HG03039 (cell line): Measurements from ENCODE around the gene THRAP3.
A peak's percentile ranks its signal among the peaks of the same experiment; 100 is the strongest.
"Not testable (repeated sequence)": the region's sequence is repeated elsewhere in the genome, so short reads cannot be mapped to it uniquely, and the experiment has no call there.

ENCODE experiments used
- ATAC-seq: cut with Tn5 transposase; IDR thresholded peaks from one replicate; pipeline ENCODE4 v1.9.1; 2021; ENCODE audit warnings: mild to moderate bottlenecking, moderate library complexity; ENCODE audit not compliant: unreplicated experiment

THRAP3 gene

DNA sequence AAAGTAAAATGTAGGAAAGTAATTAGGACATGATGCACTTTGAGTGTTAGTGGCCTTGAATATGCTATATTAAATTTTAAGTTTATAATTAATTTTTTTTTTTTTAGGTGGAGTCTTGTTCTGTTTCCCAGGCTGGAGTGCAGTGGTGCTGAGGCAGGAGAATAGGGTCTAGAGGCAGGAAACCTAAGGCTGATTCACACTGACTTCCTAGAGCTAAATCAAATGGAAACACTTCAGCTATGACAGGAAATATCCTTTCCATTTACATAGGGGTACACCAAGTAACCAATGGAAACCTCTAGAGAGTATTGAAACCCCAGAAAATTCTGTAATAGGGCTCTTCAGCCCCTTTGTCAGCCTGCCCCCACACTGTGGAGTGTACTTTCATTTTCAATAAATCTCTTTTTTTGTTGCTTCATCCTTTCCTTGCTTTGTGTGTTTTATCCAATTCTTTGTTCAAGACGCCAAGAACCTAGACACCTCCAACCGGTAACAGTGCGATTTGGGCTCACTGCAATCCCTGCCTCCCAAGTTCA, 17.9 kb upstream of the THRAP3 start:
- ATAC-seq = no peak

DNA sequence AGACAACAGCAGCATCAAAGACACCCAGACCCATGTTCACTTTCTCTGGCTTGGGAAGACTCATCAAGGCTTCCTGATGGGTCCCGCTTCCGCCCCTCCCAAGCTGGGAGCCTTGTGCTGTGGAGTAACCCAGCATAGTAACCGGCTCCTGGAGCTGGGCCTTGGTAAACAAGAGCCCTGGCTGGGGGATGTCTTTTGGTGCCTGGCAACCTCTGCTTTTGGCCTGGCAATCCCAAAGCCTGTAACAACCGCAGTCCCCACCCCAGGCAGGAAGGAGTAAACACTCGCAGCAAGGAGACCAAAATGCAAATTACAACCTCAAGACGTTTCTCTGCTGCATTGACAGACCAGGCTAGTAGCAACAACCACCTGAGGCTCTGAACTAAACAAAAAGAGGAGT, 16.9 kb upstream of the THRAP3 start:
- ATAC-seq = no peak

DNA sequence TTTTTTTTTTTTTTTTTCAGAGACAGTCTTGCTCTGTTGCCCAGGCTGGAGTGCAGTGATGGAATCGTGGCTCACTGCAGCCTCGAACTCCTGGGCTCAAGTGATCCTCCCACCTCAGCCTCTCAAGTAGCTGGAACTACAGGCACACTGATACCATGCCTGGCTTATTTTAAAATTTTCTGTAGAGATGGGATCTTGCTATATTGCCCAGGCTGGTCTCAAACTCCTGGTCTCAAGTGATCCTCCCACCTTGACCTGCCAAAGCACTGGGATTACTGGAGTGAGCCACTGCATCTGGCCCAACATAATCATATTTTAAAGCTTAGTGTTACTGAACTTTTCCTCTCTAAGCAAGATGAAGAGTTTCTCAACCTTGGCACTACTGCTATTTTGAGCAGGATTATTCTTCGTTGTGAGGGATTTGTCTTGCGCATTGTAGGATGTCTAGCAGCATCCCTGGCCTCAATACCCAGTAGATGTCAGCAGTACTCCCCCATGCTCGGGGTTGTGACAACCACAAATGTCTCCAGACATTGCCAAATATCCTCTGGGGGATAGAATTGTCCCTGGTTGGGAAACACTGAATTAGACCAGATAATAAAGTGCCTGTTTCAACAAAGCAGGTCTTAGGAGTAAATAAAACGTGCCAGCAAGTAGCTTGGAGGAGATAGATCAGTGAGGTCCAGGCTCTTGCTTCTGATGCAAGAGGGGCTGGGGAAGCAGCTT, 15.1 kb upstream of the THRAP3 start:
- ATAC-seq = no peak

DNA sequence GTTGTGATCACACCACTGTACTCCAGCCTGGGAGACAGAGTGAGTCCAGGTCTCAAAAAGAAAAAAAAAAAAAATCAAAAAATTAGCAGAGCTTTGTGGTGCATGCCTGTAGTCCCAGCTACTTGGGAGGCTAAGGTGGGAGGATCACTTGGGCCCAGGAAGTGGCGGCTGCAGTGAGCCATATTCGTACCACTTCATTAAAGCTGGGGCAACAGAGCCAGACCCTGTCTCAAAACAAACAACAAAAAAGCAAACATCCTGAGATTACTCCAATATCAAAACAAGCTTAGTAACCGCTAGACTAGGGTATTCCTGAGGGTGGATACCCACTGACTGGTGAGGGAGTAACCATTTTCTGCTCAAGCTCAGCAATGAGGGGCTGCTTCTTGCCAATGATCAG, 12.9 kb upstream of the THRAP3 start:
- no peak for ATAC-seq

DNA sequence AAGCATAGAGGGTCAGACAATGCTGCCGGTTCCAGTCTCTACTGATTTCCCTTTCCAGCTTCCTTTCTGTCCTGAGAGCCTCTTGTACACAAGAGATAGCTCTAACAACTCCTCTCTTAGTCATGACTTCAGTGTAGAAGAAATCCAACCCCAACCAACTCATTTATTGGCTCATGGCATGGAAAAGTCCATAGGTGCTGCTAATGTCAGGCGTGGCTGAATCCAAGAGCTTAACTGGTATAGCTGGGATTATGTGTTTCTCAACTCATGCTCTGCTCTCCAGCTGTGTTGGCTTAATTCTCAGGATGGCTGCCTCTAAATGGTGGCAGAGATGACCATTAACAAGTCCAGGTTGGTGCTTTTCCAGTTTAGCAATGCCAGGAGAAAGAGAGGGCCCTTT, 12.4 kb upstream of the THRAP3 start:
- ATAC-seq = no peak

DNA sequence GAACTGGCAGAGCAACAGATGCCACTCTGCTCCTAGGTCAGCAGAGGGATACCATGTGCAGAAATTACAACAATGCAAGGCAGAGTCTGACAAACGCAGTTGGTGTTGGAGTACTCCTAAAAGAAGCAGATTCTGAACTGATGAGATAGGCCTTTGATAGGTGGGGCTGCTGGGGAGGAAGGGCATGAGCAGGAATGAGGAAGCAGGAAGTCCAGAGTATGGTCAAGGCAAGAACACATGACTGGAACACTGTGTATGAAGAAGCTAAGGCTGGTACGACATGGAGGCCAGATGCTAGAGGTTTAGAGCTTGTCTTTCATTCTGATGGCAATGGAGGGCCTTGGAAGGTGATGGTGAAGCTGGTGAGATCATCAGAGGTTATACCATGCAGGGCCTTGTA, 11.5 kb upstream of the THRAP3 start:
- ATAC-seq = no peak

DNA sequence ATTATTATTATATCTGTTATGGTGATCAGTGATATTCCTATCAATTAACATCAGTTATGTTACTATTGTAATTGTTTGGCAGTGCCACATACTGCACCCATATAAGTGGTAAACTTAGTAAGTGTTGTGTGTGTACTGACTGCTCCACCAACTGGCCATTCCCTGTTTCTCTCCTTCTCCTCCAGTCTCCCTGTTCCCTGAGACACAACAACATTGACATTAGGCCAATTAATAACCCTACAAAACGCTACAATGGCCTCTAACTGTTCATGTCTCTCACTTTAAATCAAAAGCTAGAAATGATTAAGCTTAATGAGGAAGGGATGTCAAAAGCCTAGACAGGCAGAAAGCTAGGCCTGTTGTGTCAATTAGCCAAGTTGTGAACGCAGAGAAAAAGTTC, 6.6 kb upstream of the THRAP3 start:
- ATAC-seq = no peak

DNA sequence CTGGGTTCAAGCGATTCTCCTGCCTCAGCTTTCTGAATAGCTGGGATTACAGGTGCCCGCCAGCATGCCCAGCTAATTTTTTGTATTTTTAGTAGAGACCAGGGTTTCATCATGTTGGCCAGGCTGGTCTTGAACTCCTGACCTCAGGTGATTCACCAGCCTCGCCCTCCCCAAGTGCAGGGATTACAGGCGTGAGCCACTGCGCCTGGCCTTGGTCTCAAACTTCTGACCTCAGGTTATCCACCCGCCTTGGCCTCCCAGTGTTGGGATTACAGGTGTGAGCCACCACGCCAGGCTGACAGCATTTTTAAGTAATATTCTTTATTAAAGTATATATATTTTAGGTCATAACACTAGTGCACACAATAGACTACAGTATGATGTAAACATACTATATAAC, 2.3 kb upstream of the THRAP3 start:
- ATAC-seq = not testable (repeated sequence)

DNA sequence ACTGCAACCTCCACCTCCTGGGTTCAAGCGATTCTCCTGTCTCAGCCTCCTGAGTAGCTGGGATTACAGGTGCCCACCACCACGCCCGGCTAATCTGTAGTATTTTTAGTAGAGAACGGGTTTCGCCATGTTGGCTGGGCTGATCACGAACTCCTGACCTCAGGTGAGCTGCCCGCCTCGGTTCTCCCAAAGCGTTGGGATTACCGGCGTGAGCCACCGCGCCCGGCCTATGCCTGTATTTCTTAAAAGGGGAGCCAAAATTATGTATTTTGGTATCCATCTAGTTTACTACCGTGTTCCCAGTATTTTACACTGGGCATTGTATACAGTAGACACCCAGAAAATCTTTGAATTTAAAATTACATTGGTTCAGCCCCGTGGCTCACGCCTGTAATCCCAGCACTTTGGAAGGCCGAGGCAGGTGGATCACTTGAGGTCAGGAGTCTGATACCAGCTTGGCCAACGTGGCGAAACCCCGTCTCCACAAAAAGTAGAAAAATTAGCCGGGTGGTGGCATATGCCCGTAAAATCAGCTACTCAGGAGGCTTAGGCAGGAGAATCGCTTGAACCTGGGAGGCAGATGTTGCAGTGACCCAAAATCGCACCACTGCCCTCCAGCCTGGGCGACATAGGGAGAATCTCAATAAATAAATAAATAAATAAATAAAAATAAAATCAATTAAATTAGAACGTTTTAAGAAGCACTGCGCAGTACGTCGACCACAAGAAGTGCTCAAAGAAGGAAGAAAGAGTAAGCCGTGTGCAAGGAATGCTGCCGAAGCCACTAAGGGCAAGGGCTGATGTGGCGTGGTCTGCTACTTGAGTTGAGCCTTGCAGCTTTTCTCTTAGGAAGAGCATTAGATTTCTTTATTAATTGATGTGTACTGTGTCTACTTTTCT, 1.5 kb upstream of the THRAP3 start:
- no peak for ATAC-seq

DNA sequence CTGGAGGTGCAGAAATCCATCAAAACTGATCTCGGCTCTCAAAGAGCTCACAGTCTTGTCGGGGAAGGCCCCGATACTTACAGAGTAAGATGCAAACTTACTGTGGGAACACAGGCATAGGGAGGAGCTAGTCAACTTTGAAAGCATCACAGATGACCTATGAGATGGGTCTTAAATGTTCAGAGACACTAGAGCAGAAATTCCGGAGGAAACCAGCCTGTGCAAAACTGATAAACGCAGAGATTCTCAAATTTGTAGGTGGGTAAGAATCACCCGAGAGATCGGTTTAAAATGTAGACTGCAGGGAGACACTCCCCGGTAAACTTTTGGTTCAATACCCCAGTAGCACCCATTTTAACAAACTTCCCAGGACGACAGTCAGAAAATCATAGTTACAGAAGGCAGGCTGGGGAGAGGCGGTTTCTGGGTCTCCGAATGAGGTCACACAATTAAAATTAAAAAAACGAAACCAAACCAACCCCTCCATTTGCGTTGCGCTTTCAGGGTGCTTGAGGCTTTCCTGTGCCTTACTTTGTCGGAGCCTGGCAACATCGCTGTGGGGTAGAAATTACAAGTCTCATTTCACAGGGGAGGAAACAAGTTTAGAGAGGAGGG, 755 bp upstream of the THRAP3 start:
- ATAC-seq = peak; percentile 12

DNA sequence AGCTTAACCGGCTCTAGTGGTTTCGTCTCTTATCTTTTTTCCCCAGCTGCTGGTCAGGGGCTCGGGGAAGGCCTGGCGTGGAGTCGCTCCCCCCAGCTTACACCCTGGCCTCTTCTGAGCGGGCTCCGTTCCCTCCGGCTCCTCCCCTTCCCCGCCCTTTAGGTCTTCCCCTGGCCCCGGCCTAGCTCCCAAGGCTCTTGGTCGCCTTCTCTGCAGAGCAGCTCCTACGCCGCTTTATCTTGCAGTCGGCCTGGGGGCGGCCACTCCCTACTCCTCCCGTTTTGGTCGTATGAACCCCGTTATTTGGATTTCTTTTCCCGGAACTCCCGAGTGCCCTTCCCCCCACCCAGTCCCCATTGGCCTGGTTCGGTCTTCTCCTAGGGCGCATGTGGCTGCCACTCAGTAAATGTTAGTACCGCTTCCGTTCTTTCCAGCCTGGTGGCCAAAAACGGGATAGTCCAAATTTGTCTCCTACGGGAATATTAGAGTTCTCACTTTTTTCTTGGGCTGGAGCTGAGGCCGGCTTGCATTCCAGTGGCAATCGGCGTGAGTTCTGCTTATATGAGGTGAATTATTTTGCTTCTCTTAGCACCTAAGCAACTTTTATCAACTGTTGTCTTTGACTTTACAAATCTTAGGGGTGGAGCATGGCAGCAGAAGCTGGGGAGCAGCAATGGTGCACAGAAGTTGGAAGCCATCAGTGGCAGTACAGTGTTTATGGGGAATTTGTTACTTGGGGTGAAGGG, 467 bp downstream of the THRAP3 start:
- ATAC-seq = peak; percentile 41

DNA sequence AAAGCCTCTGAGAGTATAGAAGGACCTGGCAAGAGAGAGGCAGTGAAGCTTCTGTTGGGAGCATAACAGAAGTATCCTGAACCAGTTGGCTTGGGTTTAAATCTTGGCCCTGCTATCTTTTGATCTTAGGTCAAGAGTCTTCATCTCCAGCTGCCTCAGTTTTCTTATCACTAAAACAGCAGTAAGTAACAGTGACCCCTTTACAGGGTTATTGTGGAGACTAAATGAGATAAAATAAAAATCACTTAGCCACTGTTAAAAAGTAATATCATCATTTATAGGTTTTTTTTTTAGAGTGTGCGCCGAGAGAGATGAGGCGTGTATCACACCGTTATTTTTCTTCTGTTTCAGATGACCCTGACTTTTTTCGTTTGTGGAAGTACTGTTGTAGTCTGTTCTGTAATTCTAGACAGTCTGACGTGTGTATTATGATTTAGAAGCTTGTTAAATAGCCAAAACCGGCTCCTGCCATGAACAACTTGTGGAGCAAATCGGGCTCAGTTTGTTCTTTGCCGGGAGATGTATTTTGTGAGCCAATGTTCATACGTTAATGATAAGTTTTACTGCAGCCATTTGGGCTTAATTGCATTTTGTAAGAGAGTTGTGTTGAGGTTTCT, 1.1 kb downstream of the THRAP3 start:
- ATAC-seq = no peak

DNA sequence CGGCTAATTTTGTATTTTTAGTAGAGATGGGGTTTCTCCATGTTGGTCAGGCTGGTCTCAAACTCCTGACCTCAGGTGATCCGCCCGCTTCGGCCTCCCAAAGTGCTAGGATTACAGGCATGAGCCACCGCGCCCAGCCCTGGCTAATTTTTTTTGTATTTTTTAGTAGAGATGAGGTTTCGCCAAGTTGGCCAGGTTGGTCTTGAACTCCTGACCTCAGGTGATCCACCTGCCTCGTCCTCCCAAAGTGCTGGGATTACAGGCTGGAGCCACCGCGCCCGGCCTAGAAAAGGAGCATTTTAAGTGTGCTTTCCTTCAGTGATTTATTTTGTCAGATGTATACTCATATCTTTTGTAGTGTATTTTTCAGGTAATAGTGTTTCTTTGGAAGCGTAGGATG, 6.0 kb downstream of the THRAP3 start:
- ATAC-seq = not testable (repeated sequence)

DNA sequence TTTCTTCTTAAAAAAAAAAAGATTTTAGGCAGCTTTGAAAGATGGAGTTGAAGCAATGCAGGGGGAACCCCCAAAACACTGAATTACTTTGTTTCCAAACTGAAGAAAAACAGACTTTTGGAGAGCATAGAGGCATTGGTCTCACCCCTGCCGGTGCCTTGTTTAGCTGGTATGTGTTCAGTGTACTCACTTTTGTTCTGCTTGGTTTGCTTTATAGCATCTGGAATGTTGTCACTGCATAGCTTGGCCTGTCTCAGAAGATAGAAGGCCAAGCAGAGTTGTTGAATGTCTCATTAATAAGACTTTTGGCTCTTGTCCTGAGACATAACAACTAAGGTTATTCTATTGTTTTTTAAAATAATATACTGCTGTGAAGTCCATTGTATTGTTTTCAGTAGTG, 6.9 kb downstream of the THRAP3 start:
- ATAC-seq = no peak

DNA sequence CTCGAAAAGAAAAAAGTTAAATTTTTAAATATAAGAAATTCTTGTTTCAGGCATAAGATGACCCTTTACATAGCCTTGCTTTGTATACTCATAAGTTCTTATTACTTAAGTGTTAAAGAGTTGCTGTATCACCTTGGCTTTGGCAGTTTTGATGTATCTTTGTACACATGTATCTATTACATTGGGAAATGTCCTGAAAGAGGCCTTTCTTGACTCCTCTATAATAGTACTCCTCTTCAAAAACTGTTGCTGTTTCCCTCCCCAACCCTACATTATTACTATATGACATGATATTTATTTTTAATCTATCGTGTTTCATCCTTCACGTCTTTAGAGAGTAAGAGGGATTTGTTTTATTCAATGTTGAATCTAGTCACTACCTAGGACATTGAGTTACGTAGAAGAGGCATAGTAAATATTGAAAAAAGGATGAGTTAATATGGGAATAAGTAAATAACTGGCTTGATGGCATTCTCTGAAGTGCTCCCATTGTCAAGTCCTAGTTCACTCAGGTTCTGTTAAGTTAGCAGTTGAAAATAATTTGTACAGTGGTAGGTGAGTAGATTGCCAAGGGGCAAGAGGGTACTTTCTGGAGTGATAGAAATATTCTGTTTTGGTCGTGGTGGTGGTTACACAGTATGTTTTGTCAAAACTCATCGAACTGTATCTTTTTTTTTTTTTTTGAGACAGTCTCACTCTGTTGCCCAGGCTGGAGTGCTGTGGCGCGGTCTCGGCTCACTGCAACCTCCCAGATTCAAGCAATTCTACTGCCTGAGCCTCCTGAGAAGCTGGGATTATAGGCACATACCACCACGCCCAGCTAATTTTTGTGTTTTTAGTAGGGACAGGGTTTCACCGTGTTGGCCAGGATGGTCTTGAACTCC, 8.2 kb downstream of the THRAP3 start:
- no peak for ATAC-seq

DNA sequence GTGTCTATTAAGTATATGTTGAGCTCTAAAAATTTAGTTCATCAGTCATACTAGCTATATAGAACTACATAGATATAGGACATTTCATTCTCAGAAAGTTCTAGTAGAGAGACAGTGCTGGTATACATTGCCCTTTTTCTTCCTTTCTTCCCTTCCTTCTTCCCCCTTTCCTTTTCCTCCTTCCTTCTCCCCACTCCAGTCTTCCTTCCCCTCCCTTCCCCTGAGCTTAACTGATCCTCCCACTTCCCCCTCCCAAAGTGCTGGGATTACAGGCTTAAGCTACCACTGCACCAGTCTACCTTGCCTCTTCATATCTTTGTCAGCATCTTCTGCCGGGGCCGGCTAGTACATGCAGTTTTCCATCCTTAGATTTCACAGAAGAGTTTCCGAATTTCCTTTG, 12.1 kb downstream of the THRAP3 start:
- ATAC-seq = no peak

DNA sequence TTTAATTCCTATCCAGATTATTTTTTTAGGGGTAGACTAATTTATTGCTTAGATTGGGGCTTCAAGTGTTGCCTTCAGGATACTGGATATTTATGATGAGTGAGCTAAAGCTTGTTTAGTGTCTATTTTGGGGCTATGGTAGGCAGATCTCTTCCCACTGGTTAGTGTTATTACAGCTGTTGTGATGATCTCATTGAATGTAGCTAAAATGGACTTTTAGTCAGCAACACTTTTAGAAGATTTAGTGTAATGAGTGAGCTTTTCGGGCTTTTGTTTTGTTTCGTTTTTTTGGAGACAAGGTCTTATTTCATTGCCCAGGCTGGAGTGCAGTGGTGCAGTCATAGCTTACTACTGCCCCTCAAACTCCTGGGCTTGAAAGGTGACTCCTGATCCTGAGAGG, 14.2 kb downstream of the THRAP3 start:
- ATAC-seq = no peak

DNA sequence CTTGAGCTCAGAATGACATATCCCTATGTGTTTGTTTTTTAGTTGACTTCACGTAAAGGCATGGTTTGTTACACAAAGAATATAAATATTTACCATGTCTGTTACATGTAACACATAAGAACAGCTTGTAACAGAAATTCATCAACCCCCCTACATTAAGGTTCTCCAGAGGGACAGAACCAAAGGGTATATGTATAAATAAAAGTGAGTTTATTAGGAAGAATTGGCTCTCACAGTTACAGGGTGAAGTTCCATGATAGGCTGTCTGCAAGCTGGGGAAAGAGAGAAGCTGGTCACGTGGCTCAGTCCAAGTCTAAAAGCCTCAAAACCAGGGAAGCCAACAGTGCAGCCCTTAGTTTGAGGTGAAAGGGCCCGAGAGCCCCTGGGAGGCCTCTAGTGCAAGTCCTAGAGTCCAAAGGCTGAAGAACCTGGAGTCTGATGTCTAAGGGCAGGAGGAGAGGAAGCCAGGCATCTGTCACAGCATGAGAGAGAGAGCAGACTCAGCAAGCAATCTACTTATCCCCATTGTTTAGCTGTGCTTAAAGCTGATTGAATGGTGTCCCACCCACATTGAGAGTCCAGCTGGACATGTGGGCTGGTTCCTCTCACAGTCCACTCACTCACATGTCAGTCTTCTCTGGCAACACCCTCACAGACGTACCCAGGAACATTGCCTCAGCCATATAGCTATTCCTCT, 15.8 kb downstream of the THRAP3 start:
- no peak for ATAC-seq

DNA sequence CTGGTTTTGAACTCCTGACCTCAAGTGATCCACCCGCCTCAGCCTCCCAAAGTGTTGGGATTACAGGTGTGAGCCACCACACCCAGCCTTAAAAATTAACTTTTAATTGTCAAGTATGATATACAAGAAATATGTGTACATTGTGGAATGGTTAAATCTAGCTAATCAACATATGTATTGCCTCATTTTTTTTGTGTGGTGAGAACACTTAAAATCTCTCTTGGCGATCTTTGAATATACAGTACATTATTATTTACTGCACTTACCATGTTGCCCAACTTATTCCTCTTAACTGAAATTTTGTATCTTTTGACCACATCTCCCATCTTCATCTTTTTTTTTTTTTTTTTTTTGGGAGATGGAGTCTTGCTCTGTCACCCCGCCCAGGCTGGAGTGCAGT, 23.3 kb downstream of the THRAP3 start:
- ATAC-seq = no peak
